ENCODE measurements around the gene NAA60.
"Not testable (repeated sequence)": the region's sequence is repeated elsewhere in the genome, so short reads cannot be mapped to it uniquely, and the experiment has no call there.

The NAA60 gene

GRCh38 chr16:3472878-3473595 is 29.6 kb downstream of the NAA60 start:
- H3K56ac ChIP-seq (ENCODE audit: low read length): no peak overlapping the region
- H3K23ac ChIP-seq (ENCODE audit: low read length): no peak overlapping the region
- H3K79me1 ChIP-seq (ENCODE audit: low read length): peaks cover 24% of the 10 kb centered on the region
- no peak overlapping the region for H3K18ac ChIP-seq (ENCODE audit: low read length)
- H3K27ac ChIP-seq (ENCODE audit: low read depth, low read length): no peak overlapping the region
- no peak for DNase-seq
- H3K9ac ChIP-seq (ENCODE audit: low read length): no peak overlapping the region
- no peak overlapping the region for H3K4ac ChIP-seq (ENCODE audit: low read depth, low read length)
- no peak overlapping the region for H2BK15ac ChIP-seq (replicated peaks; ENCODE audit: low read depth)
- no peak overlapping the region for H2BK120ac ChIP-seq (ENCODE audit: low read depth, low read length)
- peaks cover 3% of the 10 kb centered on the region for H3K4me1 ChIP-seq (ENCODE audit: control insufficient read depth, low read depth, low read length)
- no peak overlapping the region for H4K8ac ChIP-seq (ENCODE audit: low read depth, low read length)
- no peak overlapping the region for H3K4me3 ChIP-seq (ENCODE audit: low read length)
- WGBS (ENCODE audit: extremely low coverage, insufficient coverage, low lambda C conversion rate): no CpG with 5 or more reads among the region's 10 CpGs
- H3K27me3 ChIP-seq (ENCODE audit: insufficient read depth, low read length, poor library complexity): no peaks in the 10 kb centered on the region
- H3K79me2 ChIP-seq (ENCODE audit: control insufficient read depth, insufficient read depth, low read length): peaks cover 46% of the 10 kb centered on the region
- H4K5ac ChIP-seq (ENCODE audit: low read length): no peak overlapping the region
- no peak overlapping the region for H2AK5ac ChIP-seq (ENCODE audit: low read length)
- H3K36me3 ChIP-seq (ENCODE audit: control insufficient read depth, insufficient read depth, low read length): no peaks in the 10 kb centered on the region
- no peak overlapping the region for H3K4me2 ChIP-seq (ENCODE audit: low read length)
- H2BK5ac ChIP-seq (ENCODE audit: low read length): no peak overlapping the region

GRCh38 chr16:3473596-3473943 is 30.1 kb downstream of the NAA60 start:
- not testable (repeated sequence) for H3K18ac ChIP-seq (ENCODE audit: low read length); H2BK5ac ChIP-seq (ENCODE audit: low read length); H2AK5ac ChIP-seq (ENCODE audit: low read length); H3K27me3 ChIP-seq (ENCODE audit: insufficient read depth, low read length, poor library complexity); H4K8ac ChIP-seq (ENCODE audit: low read depth, low read length); DNase-seq; H3K36me3 ChIP-seq (ENCODE audit: control insufficient read depth, insufficient read depth, low read length); H4K5ac ChIP-seq (ENCODE audit: low read length); H3K23ac ChIP-seq (ENCODE audit: low read length); H3K4me2 ChIP-seq (ENCODE audit: low read length); H3K4me1 ChIP-seq (ENCODE audit: control insufficient read depth, low read depth, low read length); H3K4ac ChIP-seq (ENCODE audit: low read depth, low read length); H2BK15ac ChIP-seq (replicated peaks; ENCODE audit: low read depth); H3K9ac ChIP-seq (ENCODE audit: low read length); H2BK120ac ChIP-seq (ENCODE audit: low read depth, low read length); H3K4me3 ChIP-seq (ENCODE audit: low read length); H3K56ac ChIP-seq (ENCODE audit: low read length); H3K27ac ChIP-seq (ENCODE audit: low read depth, low read length)
- WGBS (ENCODE audit: extremely low coverage, insufficient coverage, low lambda C conversion rate): no CpG with 5 or more reads among the region's 3 CpGs
- Histone ChIP-seq H3K79me1 (ENCODE audit: low read length) (peaks cover 27% of the 10 kb centered on the region), H3K79me2 (ENCODE audit: control insufficient read depth, insufficient read depth, low read length) (peaks cover 43% of the 10 kb centered on the region)

GRCh38 chr16:3474136-3474779 is 30.8 kb downstream of the NAA60 start:
- Histone ChIP-seq H3K9ac (ENCODE audit: low read length) (no peak overlapping the region), H3K56ac (ENCODE audit: low read length) (no peak overlapping the region), H3K4ac (ENCODE audit: low read depth, low read length) (no peak overlapping the region), H3K36me3 (ENCODE audit: control insufficient read depth, insufficient read depth, low read length) (peaks cover 2% of the 10 kb centered on the region), H2BK15ac (replicated peaks; ENCODE audit: low read depth) (no peak overlapping the region), H3K4me2 (ENCODE audit: low read length) (no peak overlapping the region), H3K27me3 (ENCODE audit: insufficient read depth, low read length, poor library complexity) (no peaks in the 10 kb centered on the region), H2BK5ac (ENCODE audit: low read length) (no peak overlapping the region), H4K5ac (ENCODE audit: low read length) (no peak overlapping the region), H3K4me1 (ENCODE audit: control insufficient read depth, low read depth, low read length) (no peaks in the 10 kb centered on the region), H3K79me2 (ENCODE audit: control insufficient read depth, insufficient read depth, low read length) (peaks cover 38% of the 10 kb centered on the region), H3K18ac (ENCODE audit: low read length) (no peak overlapping the region), H2BK120ac (ENCODE audit: low read depth, low read length) (no peak overlapping the region), H3K23ac (ENCODE audit: low read length) (no peak overlapping the region), H3K79me1 (ENCODE audit: low read length) (peaks cover 26% of the 10 kb centered on the region), H3K27ac (ENCODE audit: low read depth, low read length) (no peak overlapping the region), H4K8ac (ENCODE audit: low read depth, low read length) (no peak overlapping the region), H2AK5ac (ENCODE audit: low read length) (no peak overlapping the region), H3K4me3 (ENCODE audit: low read length) (no peak overlapping the region)
- no peak for DNase-seq
- no CpG with 5 or more reads among the region's 16 CpGs for WGBS (ENCODE audit: extremely low coverage, insufficient coverage, low lambda C conversion rate)

- H2BK15ac ChIP-seq (replicated peaks; ENCODE audit: low read depth); H4K8ac ChIP-seq (ENCODE audit: low read depth, low read length); H3K4me1 ChIP-seq (ENCODE audit: control insufficient read depth, low read depth, low read length); H2BK5ac ChIP-seq (ENCODE audit: low read length); H3K27ac ChIP-seq (ENCODE audit: low read depth, low read length); H2AK5ac ChIP-seq (ENCODE audit: low read length); H3K56ac ChIP-seq (ENCODE audit: low read length); H4K5ac ChIP-seq (ENCODE audit: low read length); H3K4me2 ChIP-seq (ENCODE audit: low read length); H3K4ac ChIP-seq (ENCODE audit: low read depth, low read length); H3K18ac ChIP-seq (ENCODE audit: low read length); DNase-seq; H3K4me3 ChIP-seq (ENCODE audit: low read length); H3K36me3 ChIP-seq (ENCODE audit: control insufficient read depth, insufficient read depth, low read length); H3K23ac ChIP-seq (ENCODE audit: low read length); H3K27me3 ChIP-seq (ENCODE audit: insufficient read depth, low read length, poor library complexity); H2BK120ac ChIP-seq (ENCODE audit: low read depth, low read length); H3K9ac ChIP-seq (ENCODE audit: low read length): not testable (repeated sequence)
- WGBS (ENCODE audit: extremely low coverage, insufficient coverage, low lambda C conversion rate): no CpG with 5 or more reads among the region's 7 CpGs
- Histone ChIP-seq H3K79me2 (ENCODE audit: control insufficient read depth, insufficient read depth, low read length) (peaks cover 33% of the 10 kb centered on the region), H3K79me1 (ENCODE audit: low read length) (peaks cover 26% of the 10 kb centered on the region)
These were observed 31.4 kb downstream of the NAA60 start for GRCh38 chr16:3474870-3475269.

- Histone ChIP-seq H3K23ac (ENCODE audit: low read length) (no peak overlapping the region), H2BK15ac (replicated peaks; ENCODE audit: low read depth) (no peak overlapping the region), H4K8ac (ENCODE audit: low read depth, low read length) (no peak overlapping the region), H2AK5ac (ENCODE audit: low read length) (no peak overlapping the region), H3K36me3 (ENCODE audit: control insufficient read depth, insufficient read depth, low read length) (peaks cover 7% of the 10 kb centered on the region), H3K27me3 (ENCODE audit: insufficient read depth, low read length, poor library complexity) (no peaks in the 10 kb centered on the region), H3K4me2 (ENCODE audit: low read length) (no peak overlapping the region), H3K4me3 (ENCODE audit: low read length) (no peak overlapping the region), H3K4ac (ENCODE audit: low read depth, low read length) (no peak overlapping the region), H3K79me2 (ENCODE audit: control insufficient read depth, insufficient read depth, low read length) (peaks cover 24% of the 10 kb centered on the region), H3K18ac (ENCODE audit: low read length) (no peak overlapping the region), H3K56ac (ENCODE audit: low read length) (no peak overlapping the region), H3K9ac (ENCODE audit: low read length) (no peak overlapping the region), H3K4me1 (ENCODE audit: control insufficient read depth, low read depth, low read length) (peaks cover under 1% of the 10 kb centered on the region), H3K27ac (ENCODE audit: low read depth, low read length) (no peak overlapping the region), H2BK5ac (ENCODE audit: low read length) (no peak overlapping the region), H4K5ac (ENCODE audit: low read length) (no peak overlapping the region), H2BK120ac (ENCODE audit: low read depth, low read length) (no peak overlapping the region), H3K79me1 (ENCODE audit: low read length) (peaks cover 23% of the 10 kb centered on the region)
- WGBS (ENCODE audit: extremely low coverage, insufficient coverage, low lambda C conversion rate): no CpG with 5 or more reads among the region's 29 CpGs
- DNase-seq: no peak
These were observed 32.3 kb downstream of the NAA60 start for GRCh38 chr16:3475604-3476375.
